WERI-Rb-1 (cell line): ENCODE results near the gene PSMG1.
"Not testable (repeated sequence)": the region's sequence is repeated elsewhere in the genome, so short reads cannot be mapped to it uniquely, and the experiment has no call there.

Experiments
- DNase-seq: peaks from one replicate; pipeline ENCODE4 v3.0.0-alpha.2; 2020
- H3K27ac ChIP-seq: fragments of 250-450 bp; sonication (Bioruptor Pico); 2 replicates; pipeline ENCODE4 v1.5.1; 2020; ENCODE audit warnings: mild to moderate bottlenecking, moderate library complexity
- H3K27me3 ChIP-seq: fragments of 250-450 bp; sonication (Bioruptor Pico); 2 replicates; pipeline ENCODE4 v1.5.1; 2021; ENCODE audit warnings: mild to moderate bottlenecking, low read depth, moderate library complexity; ENCODE audit not compliant: insufficient read depth, severe bottlenecking
- H3K36me3 ChIP-seq: fragments of 250-450 bp; sonication (Bioruptor Pico); 2 replicates; pipeline ENCODE4 v1.5.1; 2020; ENCODE audit warnings: mild to moderate bottlenecking, moderate library complexity
- H3K4me3 ChIP-seq: 2 replicates; pipeline ENCODE4 v1.5.1; 2011; ENCODE audit warnings: low read depth, mild to moderate bottlenecking, control low read depth, low read length
- H3K9me3 ChIP-seq: fragments of 250-450 bp; sonication (Bioruptor Pico); 2 replicates; pipeline ENCODE4 v1.5.1; 2021; ENCODE audit warnings: mild to moderate bottlenecking, moderate library complexity; ENCODE audit not compliant: severe bottlenecking
- TF ChIP-seq, protein P1 (sequence below): IDR thresholded peaks from 2 replicates; pipeline ENCODE4 v1.5.1; 2011; ENCODE audit warnings: low read depth, mild to moderate bottlenecking, control low read depth, inconsistent platforms, low read length

The PSMG1 gene, protein sequence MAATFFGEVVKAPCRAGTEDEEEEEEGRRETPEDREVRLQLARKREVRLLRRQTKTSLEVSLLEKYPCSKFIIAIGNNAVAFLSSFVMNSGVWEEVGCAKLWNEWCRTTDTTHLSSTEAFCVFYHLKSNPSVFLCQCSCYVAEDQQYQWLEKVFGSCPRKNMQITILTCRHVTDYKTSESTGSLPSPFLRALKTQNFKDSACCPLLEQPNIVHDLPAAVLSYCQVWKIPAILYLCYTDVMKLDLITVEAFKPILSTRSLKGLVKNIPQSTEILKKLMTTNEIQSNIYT

DNA sequence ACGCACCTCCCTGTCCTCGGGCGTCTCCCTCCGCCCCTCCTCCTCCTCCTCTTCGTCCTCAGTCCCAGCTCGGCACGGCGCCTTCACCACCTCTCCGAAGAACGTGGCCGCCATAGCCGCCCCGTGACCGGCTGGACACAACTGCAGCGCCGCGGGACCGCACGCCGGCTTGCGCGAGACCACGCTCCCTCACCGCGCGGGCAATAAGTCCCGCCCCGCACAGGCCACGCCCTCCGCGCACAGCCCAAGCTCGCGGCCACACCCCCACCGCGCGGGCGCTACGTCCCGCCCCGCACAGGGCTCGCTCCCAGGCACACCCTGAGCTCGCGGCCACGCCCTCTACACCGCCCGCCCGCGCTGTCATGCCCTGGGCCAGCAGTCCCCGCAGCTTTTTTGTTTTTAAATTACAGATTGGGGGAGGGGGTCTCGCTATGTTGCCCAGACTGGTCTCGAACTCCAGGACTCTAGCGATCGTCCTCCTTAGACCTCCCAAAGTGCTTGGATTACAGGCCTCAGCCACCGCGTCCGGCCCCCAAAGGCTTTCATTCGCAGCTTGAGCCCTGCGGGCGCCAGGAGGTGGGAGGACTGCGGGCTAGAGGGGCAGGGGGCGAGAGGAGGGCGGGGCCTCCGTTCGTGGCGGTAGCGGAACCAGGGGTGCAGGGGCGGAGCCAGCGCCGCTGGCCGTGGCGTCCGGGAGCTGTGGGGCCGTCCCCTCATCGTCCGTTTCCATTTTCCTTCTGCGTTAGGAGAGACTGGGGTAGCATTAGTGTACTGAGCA is at the start of gene PSMG1:
Gene PSMG1 (minus strand): TSS at position 180 of the 778 bp plus-strand sequence. CDS start 66 bp downstream, at position 114.
- Histone ChIP-seq H3K27me3 (no peaks in the 10 kb centered on the region), H3K36me3 (peaks cover 31% of the 10 kb centered on the region), H3K4me3 (peak within 1 kb of the TSS; percentile 63), H3K9me3 (no peaks in the 10 kb centered on the region), H3K27ac (peak within 1 kb of the TSS; percentile 86)
- DNase-seq: peak; percentile 97
- TF ChIP-seq, protein P1, sequence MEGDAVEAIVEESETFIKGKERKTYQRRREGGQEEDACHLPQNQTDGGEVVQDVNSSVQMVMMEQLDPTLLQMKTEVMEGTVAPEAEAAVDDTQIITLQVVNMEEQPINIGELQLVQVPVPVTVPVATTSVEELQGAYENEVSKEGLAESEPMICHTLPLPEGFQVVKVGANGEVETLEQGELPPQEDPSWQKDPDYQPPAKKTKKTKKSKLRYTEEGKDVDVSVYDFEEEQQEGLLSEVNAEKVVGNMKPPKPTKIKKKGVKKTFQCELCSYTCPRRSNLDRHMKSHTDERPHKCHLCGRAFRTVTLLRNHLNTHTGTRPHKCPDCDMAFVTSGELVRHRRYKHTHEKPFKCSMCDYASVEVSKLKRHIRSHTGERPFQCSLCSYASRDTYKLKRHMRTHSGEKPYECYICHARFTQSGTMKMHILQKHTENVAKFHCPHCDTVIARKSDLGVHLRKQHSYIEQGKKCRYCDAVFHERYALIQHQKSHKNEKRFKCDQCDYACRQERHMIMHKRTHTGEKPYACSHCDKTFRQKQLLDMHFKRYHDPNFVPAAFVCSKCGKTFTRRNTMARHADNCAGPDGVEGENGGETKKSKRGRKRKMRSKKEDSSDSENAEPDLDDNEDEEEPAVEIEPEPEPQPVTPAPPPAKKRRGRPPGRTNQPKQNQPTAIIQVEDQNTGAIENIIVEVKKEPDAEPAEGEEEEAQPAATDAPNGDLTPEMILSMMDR: no peak

DNA sequence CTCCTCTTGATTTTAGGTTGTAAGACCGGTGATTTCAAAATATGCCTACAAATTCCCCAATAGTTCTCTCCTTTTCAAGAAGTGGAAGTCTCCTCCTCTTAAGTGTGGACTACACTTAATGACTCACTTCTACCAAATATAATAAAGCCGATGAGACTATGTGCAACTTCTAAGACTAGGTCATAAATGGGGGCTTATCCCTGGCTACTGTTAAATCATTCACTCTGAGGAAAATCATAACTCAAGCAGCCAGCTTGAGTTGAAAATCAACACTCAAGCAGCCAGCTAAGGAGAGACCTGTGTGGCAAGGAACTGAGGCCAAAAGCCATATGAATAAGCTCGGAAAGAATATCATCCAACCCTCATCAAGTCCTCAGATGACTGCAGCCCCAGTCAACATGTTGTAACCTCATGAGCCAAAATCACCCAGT is 49.6 kb upstream of the PSMG1 start:
- Histone ChIP-seq H3K27me3 (no peaks in the 10 kb centered on the region), H3K4me3 (no peak overlapping the region), H3K27ac (no peak overlapping the region), H3K9me3 (no peaks in the 10 kb centered on the region), H3K36me3 (peaks cover 81% of the 10 kb centered on the region)
- DNase-seq: no peak
- TF ChIP-seq, protein P1: no peak

DNA sequence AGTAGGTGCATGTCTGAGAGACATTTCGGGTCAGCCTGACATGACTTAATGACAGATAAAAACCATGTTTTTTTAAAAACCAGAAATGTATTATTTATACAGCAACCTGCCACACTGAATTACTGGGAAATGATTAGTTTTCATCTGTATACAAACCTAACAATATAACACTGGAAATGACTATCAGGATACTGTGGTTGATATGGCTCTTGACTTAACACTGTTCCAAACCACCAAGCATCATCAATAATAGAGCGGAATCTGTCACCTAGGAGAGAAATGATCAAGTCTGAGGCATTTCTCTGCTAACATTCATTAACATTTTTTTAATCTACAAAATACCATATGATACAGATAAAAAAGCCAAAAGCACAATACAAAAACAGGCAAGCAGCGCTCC is 41.7 kb upstream of the PSMG1 start:
- DNase-seq: no peak
- TF ChIP-seq, protein P1: no peak
- H3K4me3 ChIP-seq: no peak overlapping the region
- no peaks in the 10 kb centered on the region for H3K27me3 ChIP-seq
- H3K27ac ChIP-seq: no peak overlapping the region
- no peaks in the 10 kb centered on the region for H3K9me3 ChIP-seq
- H3K36me3 ChIP-seq: peaks cover 51% of the 10 kb centered on the region

DNA sequence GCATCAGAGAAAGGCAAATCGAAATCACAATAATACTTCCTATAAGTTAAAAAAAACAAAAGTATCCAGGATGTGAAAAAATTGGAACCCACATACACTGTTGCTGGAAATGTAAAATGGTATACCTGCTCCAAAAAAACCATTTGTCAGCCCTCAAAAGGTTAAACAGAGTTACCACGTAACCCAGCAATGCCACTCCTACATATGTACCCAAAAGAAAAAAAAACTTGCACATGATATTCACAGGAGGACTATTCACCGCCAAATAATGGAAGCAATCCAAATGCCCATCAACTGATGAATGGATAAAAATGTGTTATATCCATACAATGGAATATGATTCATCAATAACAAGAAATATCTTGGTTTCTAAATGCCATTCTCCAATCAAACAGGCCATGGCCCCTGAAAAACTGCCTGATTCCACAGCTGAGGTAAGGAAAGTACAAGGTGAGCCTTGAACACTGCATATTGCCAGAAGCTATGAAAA is 38.8 kb upstream of the PSMG1 start:
- Histone ChIP-seq H3K27ac (no peak overlapping the region), H3K27me3 (no peaks in the 10 kb centered on the region), H3K36me3 (peaks cover 33% of the 10 kb centered on the region), H3K4me3 (no peak overlapping the region), H3K9me3 (no peaks in the 10 kb centered on the region)
- no peak for DNase-seq
- TF ChIP-seq, protein P1: no peak

DNA sequence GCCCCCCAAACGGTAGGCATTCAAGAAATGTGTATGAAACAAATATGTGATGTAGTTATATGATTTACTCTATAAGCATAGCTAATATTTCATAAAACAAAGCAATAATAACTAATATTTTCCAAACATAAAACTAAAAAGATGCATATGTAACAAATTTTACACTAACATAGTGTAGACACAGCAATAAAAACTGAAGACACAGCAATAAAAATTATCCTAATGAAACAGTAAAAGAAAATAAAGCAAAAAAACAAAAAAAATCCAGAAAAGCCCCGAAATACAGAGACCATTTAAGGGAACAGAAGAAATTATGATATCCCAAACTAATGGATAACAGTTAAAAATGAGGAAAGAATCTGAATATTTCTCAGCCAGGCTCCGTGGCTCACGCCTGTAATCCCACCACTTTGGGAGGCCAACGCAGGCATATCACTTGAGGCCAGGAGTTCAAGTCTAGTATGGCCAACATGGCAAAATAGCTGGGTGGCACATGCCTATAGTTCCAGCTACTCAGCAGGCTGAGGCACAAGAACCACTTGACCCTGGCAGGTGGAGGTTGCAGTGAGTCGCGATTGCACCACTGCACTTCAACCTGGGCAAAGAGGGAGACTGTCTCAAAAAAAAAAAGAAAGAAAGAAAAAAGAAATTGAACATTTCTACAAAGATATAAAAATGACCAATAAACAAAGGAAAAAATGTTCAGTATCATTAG is 38.2 kb upstream of the PSMG1 start:
- Histone ChIP-seq H3K4me3 (no peak overlapping the region), H3K27me3 (no peaks in the 10 kb centered on the region), H3K9me3 (no peaks in the 10 kb centered on the region), H3K36me3 (peaks cover 30% of the 10 kb centered on the region), H3K27ac (no peak overlapping the region)
- TF ChIP-seq, protein P1: no peak
- no peak for DNase-seq

DNA sequence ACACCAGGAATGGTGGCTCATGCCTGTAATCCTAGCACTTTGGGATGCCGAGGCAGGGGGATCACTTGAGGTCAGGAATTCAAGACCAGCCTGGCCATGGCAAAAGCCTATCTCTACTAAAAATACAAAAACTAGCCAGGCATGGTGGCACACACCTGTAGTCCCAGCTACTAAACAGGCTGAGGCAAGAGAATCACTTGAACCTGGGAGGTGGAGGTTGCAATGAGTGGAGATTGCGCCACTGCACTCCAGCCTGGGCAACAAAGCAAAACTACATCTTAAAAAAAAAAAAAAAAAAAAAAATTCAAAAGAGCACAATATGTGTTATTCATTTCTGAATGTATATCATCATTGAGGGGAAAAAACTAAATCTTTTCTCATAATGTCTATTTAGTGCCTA is 37.6 kb upstream of the PSMG1 start:
- not testable (repeated sequence) for H3K4me3 ChIP-seq, DNase-seq, H3K27me3 ChIP-seq, H3K27ac ChIP-seq, H3K9me3 ChIP-seq
- H3K36me3 ChIP-seq: peaks cover 33% of the 10 kb centered on the region
